ENCODE data around the gene SLC22A17. TPM values are rescaled to one million over a fixed set of nuclear protein-coding genes. Genes with fewer than 3 reads are reported as not detected.
A peak's percentile ranks its signal among the peaks of the same experiment; 100 is the strongest.

Gene SLC22A17
- total RNA-seq, 1 donor from 2014 or later = 29.3 TPM

DNA sequence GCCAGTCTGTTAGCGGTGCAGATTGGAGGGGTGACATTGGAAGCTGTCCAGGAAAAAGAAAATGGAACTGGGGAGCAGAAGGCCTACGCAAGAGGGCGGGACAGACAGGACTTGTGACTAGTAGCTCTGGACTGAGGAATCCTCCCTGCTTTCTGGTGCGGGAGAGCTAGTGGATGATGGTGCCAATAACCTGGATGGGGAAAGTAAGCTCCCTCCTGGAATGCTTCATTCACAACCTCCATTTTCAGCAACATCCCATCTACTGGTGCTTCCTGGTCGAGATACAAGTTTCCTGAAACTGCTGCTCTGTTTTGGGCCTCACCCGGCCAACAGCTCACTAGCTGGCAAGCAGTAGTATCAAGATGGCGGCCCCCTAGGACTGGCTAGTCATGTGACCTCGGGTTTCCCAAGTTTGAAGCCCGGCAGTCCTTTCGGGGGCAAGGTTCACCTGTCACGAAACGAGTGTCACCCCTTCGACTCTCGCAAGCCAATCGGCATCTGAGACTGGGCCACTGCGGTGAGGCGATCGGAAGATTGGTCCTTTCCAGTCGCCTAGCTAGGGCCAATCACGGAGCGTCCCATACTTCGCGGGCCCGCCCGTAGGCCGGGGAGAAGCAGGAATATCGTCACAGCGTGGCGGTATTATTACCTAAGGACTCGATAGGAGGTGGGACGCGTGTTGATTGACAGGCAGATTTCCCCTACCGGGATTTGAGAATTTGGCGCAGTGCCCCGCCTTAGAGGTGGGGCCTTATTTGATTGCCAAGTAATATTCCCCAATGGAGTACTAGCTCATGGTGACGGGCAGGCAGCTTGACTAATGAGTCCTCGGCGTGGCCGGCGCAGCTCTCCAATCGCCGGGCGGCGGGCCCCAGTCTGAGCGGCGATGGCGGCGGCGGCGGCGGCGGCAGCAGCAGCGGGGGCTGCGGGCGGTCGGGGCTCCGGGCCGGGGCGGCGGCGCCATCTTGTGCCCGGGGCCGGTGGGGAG lies 31.8 kb downstream of the SLC22A17 start, which contains the start of gene PABPN1:
Gene PABPN1 (plus strand): TSS at position 874 of the 988 bp plus-strand sequence. CDS start 13 bp downstream, at position 887.
- peak; percentile 49 for FAIRE-seq
- peak within 1 kb of the TSS; percentile 89 for H2AFZ ChIP-seq (ENCODE audit: low read depth, low read length)

DNA sequence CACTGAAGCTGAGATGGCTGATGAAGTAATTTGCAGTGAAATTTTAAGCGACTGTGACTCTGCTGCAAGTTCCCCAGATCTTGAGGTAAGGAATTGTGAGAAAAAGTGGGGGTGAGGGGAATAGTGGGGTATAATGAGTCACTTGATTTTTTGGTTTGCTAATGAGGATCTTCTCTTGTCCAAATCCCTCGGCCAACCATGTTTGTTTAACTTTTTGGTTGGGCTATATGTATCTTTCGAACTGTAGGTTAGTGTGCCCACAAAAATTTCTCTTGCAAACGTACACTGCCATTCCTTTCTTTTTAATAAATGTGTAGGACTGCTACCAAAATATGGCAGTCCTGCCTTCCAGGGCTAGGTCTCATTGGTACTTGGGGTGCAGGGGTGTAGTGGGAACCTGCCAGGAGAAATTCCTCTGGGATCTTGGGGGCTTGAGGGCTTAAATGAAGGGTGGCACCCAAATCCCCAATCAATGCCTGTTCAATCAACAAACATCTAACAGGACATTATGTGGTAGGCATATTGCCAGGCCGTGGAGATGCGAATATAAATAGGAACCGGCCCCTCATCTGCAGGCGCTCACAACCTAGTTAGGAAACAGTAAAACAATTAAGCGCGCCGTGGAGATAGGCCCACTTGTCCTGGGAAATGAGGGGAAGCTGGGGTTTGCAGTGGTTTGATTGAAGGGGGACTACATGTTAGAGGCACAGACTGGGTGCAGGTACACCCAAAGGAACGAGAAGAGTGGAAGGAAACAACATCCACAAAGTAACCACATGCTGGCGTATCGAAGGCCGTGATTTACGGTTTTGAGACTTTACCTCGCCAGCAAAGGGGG lies 32.7 kb downstream of the SLC22A17 start:
- H3K36me3 ChIP-seq (ENCODE audit: insufficient read depth, low read length) = peaks cover 29% of the 10 kb centered on the region
- Mint-ChIP-seq H3K4me1 (ENCODE audit: low read depth, unreplicated experiment) (peaks cover 11% of the 10 kb centered on the region), H3K27me3 (ENCODE audit: low read depth, unreplicated experiment) (no peaks in the 10 kb centered on the region), H3K36me3 (ENCODE audit: low read depth, unreplicated experiment) (peaks cover 10% of the 10 kb centered on the region), H3K27ac (ENCODE audit: unreplicated experiment) (peak overlapping the region; percentile 93), H3K4me3 (ENCODE audit: unreplicated experiment) (peak overlapping the region; percentile 81), H3K9me3 (ENCODE audit: unreplicated experiment) (no peaks in the 10 kb centered on the region)
- peak overlapping the region; percentile 91 for H3K27ac ChIP-seq (ENCODE audit: low read depth, low read length)
- peak overlapping the region; percentile 89 for H2AFZ ChIP-seq (ENCODE audit: low read depth, low read length)
- H3K4me2 ChIP-seq (ENCODE audit: low read length) = peak overlapping the region; percentile 85
- H3K9me3 ChIP-seq (ENCODE audit: insufficient read depth, low read depth, low read length) = no peaks in the 10 kb centered on the region
- H3K27me3 ChIP-seq (ENCODE audit: insufficient read depth, low read length) = no peaks in the 10 kb centered on the region
- TF ChIP-seq EZH2 (IDR thresholded peaks at IDR 0.05; ENCODE audit: insufficient read depth, low read length) = no peak
- TF ChIP-seq, protein P1, sequence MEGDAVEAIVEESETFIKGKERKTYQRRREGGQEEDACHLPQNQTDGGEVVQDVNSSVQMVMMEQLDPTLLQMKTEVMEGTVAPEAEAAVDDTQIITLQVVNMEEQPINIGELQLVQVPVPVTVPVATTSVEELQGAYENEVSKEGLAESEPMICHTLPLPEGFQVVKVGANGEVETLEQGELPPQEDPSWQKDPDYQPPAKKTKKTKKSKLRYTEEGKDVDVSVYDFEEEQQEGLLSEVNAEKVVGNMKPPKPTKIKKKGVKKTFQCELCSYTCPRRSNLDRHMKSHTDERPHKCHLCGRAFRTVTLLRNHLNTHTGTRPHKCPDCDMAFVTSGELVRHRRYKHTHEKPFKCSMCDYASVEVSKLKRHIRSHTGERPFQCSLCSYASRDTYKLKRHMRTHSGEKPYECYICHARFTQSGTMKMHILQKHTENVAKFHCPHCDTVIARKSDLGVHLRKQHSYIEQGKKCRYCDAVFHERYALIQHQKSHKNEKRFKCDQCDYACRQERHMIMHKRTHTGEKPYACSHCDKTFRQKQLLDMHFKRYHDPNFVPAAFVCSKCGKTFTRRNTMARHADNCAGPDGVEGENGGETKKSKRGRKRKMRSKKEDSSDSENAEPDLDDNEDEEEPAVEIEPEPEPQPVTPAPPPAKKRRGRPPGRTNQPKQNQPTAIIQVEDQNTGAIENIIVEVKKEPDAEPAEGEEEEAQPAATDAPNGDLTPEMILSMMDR (IDR thresholded peaks at IDR 0.05; ENCODE audit: insufficient read depth, low read depth, low read length) = no peak
- peak overlapping the region; percentile 58 for H3K4me3 ChIP-seq (ENCODE audit: insufficient read depth, low read depth, low read length)
- FAIRE-seq = no peak
- peaks cover 26% of the 10 kb centered on the region for H4K20me1 ChIP-seq (ENCODE audit: insufficient read depth, low read length)
- H3K4me1 ChIP-seq (ENCODE audit: insufficient read depth, low read length) = peaks cover 14% of the 10 kb centered on the region
- no peak for DNase-seq (ENCODE audit: low read depth)
- H3K79me2 ChIP-seq (ENCODE audit: insufficient read depth, low read length) = peaks cover 41% of the 10 kb centered on the region
- peak overlapping the region; percentile 71 for H3K9ac ChIP-seq (ENCODE audit: low read length)

More for the DNA sequence above, 31.8 kb downstream of the SLC22A17 start, which contains the start of gene PABPN1:
- DNase-seq (ENCODE audit: low read depth) = peak; percentile 99
- H3K9ac ChIP-seq (ENCODE audit: low read length) = peak within 1 kb of the TSS; percentile 98
- no peaks in the 10 kb centered on the region for H3K27me3 Mint-ChIP-seq (ENCODE audit: low read depth, unreplicated experiment)
- H3K9me3 Mint-ChIP-seq (ENCODE audit: unreplicated experiment) = no peaks in the 10 kb centered on the region
- TF ChIP-seq EZH2 (IDR thresholded peaks at IDR 0.05; ENCODE audit: insufficient read depth, low read length) = no peak
- TF ChIP-seq, protein P1 (IDR thresholded peaks at IDR 0.05; ENCODE audit: insufficient read depth, low read depth, low read length) = no peak
- peak within 1 kb of the TSS; percentile 93 for H3K27ac Mint-ChIP-seq (ENCODE audit: unreplicated experiment)
- peaks cover 14% of the 10 kb centered on the region for H3K4me1 ChIP-seq (ENCODE audit: insufficient read depth, low read length)
- peaks cover 27% of the 10 kb centered on the region for H4K20me1 ChIP-seq (ENCODE audit: insufficient read depth, low read length)
- peak within 1 kb of the TSS; percentile 87 for H3K4me3 ChIP-seq (ENCODE audit: insufficient read depth, low read depth, low read length)
- H3K36me3 ChIP-seq (ENCODE audit: insufficient read depth, low read length) = peaks cover 25% of the 10 kb centered on the region
- peak within 1 kb of the TSS; percentile 88 for H3K4me3 Mint-ChIP-seq (ENCODE audit: unreplicated experiment)
- peaks cover 11% of the 10 kb centered on the region for H3K4me1 Mint-ChIP-seq (ENCODE audit: low read depth, unreplicated experiment)
- H3K9me3 ChIP-seq (ENCODE audit: insufficient read depth, low read depth, low read length) = no peaks in the 10 kb centered on the region
- H3K4me2 ChIP-seq (ENCODE audit: low read length) = peak within 1 kb of the TSS; percentile 88
- peaks cover 41% of the 10 kb centered on the region for H3K79me2 ChIP-seq (ENCODE audit: insufficient read depth, low read length)
- H3K36me3 Mint-ChIP-seq (ENCODE audit: low read depth, unreplicated experiment) = peaks cover 10% of the 10 kb centered on the region
- H3K27ac ChIP-seq (ENCODE audit: low read depth, low read length) = peak within 1 kb of the TSS; percentile 91
- H3K27me3 ChIP-seq (ENCODE audit: insufficient read depth, low read length) = no peaks in the 10 kb centered on the region

Measured in astrocyte (in vitro differentiated cells and primary cell).